Measurements from ENCODE around the gene HTR1E. TPM values are rescaled to one million over a fixed set of nuclear protein-coding genes. Genes with fewer than 3 reads are reported as not detected.
"Not testable (repeated sequence)": the region's sequence is repeated elsewhere in the genome, so short reads cannot be mapped to it uniquely, and the experiment has no call there.

HTR1E gene
- polyA plus RNA-seq, 4 donors: 0.69 to 0.96 (median 0.78) TPM

DNA sequence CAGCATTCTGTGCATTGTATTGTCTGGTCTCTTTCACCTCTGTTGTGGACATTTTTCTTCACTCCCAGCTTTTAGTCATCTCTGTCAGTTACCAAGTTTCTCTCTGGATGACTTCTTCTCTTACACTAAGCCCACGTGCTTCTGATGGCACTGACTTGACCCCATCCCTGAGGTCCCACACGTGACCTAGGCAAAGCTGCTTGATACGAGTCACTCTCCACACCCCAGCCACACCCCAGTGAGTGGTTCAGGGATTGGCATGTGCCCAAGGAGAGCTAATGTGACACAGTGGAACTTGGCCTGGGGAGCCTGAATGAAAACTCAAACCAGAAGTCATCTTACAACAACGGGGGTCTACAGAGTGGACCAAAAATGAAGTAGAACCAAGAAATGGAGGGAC lies 32.2 kb downstream of the HTR1E start:
- DNase-seq (ENCODE audit: low read depth in 4 of 4, low spot score in 3 of 4): no peak

DNA sequence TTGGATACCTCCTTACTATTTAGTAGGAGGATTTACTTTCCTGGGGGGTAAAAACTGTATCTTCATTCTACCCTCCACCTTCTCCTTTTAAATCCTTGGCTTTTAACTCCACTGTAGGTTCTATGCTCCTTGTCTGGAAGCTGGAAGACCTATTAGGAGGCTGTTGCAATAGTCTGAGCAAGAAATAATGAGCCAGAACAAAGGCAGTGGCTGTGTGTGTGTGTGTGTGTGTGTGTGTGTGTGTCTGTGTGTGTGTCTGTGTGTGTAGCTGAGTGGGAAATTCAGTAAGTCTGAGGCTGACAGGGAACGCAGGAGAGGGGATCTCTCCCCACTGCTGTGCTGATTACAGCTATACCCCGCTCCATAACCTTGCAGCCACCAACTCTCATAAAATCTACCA lies 35.8 kb downstream of the HTR1E start:
- no peak for DNase-seq (ENCODE audit: low read depth in 4 of 4, low spot score in 3 of 4)

DNA sequence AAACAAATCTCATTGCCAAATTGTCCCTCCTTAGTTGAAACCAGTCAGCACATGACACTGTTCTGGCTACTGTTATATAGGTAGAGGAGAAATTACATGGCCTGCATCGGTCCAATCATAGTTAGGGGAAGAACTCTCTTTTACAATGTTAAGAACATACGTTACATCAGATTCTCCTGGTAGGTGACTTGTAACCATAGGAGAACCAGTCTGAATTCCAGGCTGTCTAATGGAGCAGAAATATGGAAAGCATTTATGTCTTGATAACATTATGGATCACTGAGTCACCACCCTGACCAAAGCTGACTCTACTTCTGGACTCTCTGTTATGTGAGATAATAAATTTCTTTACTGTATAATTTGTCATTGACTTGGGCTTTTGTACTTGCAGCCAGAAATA lies 40.9 kb downstream of the HTR1E start:
- no peak for DNase-seq (ENCODE audit: low read depth in 4 of 4, low spot score in 3 of 4)

DNA sequence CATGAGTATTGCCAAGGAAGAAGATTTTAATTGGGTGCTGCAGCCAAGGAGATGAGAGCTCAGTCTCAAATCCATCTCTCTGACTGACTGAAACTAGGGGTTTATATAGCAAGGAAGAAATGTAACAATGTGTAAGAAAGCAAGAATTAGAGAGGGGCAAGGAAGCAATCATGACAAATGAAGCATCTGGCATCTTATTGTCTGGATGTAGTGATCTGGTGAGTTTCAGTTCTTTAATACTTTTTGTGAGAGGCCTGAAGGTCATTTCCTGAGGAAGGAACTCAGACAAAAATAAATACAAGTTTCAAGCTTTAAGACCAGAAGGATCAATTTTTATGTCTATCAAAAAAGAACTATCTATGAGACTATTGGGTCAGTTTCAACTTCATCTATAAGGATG lies 64.2 kb downstream of the HTR1E start:
- no peak for DNase-seq (ENCODE audit: low read depth in 4 of 4, low spot score in 3 of 4)

DNA sequence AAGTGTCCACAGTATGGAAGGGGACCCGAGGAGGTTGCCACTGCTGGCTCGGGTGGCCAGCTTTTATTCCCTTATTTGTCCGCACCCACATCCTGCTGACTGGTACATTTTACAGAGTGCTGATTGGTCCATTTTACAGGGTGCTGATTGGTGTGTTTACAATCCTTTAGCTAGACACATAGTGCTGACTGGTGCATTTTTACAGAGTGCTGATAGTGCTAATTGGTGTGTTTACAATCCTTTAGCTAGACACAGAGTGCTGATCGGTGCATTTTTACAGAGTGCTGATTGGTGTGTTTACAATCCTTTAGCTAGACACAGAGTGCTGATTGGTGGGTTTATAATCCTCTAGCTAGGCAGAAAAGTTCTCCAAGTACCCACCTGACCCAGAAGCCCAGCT lies 65.1 kb downstream of the HTR1E start:
- DNase-seq (ENCODE audit: low read depth in 4 of 4, low spot score in 3 of 4): not testable (repeated sequence)

DNA sequence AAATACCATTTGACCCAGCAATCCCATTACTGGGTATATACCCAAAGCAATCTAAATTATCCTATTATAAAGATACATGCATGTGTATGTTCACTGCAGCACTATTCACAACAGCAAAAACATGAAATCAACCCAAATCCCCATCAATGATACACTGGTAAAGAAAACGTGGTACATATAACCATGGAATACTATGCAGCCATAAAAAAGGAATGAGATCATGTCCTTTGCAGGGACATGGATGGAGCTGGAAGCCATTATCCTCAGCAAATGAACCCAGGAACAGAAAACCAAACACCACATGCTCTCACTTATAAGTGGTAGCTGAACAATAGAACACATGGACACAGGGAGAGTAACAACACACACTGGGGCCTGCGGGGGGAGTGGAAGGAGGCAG lies 69.2 kb downstream of the HTR1E start:
- DNase-seq (ENCODE audit: low read depth in 4 of 4, low spot score in 3 of 4): not testable (repeated sequence)

DNA sequence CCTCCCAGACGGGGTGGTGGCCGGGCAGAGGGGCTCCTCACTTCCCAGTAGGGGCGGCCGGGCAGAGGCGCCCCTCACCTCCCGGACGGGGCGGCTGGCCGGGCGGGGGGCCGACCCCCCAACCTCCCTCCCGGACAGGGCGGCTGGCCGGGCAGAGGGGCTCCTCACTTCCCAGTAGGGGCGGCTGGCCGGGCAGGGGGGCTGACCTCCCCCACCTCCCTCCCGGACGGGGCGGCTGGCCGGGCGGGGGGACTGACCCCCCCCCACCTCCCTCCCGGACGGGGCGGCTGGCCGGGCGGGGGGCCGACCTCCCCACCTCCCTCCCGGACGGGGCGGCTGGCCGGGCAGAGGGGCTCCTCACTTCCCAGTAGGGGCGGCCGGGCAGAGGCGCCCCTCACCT lies 72.3 kb downstream of the HTR1E start:
- DNase-seq (ENCODE audit: low read depth in 4 of 4, low spot score in 3 of 4): not testable (repeated sequence)

DNA sequence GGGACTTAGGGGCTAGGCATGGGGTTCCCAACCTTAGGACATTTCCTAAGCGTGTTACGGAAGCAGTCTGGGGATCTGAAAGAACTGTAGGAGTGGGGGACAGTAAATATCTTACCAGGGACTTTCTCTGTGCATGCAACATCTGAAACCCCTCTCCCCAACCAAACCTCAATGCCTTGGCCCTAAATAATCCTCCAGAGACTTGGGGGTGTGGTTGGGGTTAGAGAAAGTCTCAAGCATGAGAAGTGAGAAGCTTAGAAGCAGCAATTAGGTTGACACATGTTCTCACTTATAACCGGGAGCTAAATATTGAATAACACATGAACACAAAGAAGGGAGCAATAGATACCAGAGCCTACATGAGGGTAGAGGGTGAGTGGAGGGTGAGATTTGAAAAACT lies 74.7 kb downstream of the HTR1E start:
- no peak for DNase-seq (ENCODE audit: low read depth in 4 of 4, low spot score in 3 of 4)

DNA sequence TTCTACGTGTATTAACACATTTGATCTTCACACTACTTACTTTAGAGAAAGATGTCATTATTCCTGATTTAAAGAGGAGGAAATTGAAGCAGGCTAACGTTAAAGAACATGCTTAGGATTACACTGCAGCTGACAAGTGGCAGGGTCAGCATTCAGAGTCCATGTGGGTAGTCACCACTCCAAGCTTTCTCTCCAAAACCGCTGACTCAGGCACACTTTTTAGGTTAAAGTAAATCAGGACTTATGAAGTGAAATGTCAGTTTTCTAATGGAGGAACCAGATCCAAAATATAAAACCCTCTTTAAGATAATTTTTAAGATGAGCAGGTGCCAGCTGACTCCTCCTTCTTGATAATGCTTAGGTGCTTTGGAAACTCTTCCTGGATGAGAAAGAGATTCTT lies 75.4 kb downstream of the HTR1E start:
- no peak for DNase-seq (ENCODE audit: low read depth in 4 of 4, low spot score in 3 of 4)

DNA sequence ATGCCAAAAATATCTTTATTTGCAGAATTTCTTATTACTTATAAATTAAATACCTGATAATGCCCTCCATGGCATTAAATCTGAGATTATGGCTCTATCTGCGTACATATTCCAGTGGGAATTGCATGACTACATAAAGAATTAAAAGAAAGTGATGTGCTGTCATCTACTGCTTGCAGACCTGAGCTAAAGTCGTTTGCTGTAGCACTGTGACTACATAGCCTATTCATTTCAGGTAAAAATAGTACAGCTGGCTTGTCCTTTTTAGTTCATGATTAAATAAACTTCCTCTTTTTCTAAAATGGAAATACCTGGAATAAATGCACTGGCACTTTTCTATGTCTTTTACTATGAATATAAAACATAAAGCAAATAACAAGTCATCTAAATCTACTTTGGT lies 79.4 kb downstream of the HTR1E start:
- DNase-seq (ENCODE audit: low read depth in 4 of 4, low spot score in 3 of 4): no peak

DNA sequence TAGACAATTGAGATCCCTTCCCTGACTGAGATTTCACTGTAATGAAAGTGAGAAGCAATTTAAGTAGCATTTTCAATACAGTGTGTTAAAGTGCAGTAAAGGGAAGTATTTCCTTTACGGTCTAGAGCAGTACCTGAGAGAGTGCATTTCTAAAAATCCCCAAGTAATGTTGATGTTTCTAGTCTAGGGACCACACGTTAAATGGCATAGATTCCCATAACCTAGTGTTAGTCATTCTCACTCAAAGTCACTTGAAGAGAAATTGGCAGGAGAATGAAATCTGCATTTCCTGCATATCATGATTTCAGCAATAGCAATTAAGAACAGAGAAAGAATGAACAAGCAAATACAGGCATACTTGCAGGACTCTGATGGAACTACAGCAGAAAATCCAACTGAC lies 89.7 kb downstream of the HTR1E start:
- no peak for DNase-seq (ENCODE audit: low read depth in 4 of 4, low spot score in 3 of 4)

DNA sequence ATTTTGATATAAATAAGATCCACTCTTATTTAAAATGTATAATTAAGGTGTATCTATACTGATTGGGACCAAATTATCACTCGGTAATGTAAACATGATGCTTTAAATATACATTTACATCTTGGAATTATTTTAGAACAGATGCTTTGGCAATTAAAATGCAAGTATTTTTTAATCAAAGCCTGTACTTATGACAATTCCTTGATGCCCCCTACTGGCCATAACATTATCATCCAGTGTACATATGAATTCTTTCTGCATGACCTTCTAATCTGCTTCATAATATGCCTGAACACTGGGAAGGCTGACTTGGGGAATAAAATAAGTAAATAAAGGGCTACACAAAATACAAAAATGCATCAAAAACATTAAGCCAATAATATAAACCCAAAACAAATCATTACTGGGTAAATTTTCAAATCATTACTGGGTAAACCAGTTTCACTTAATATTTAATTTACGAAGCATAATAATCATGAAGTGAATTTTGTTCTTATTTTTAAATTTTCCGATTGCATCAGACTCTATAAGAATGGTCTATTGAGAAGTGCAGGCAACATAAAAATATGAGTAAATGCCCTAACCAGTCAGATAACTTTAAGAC lies 92.5 kb downstream of the HTR1E start:
- peak; percentile 7 to 35 (median 20) for DNase-seq (ENCODE audit: low read depth in 4 of 4, low spot score in 3 of 4)

DNA sequence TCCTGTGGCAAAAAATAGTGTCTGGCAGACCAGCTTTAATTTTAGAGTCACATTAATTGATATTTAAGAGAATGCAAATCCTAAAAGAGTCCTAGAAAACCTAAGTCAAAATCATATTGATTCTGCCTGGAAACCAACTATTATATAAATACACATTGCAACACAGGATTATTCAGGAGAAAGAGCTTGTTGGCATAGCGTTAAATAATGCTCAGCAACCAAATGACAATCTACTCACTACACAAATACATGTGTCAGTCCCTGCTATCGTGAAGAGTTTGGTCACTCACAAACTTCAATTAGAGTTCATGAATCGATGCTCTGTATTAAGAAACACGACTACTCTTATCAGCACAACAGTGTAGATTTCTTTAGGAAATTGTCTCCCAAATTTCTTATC lies 103.4 kb downstream of the HTR1E start:
- DNase-seq (ENCODE audit: low read depth in 4 of 4, low spot score in 3 of 4): no peak

DNA sequence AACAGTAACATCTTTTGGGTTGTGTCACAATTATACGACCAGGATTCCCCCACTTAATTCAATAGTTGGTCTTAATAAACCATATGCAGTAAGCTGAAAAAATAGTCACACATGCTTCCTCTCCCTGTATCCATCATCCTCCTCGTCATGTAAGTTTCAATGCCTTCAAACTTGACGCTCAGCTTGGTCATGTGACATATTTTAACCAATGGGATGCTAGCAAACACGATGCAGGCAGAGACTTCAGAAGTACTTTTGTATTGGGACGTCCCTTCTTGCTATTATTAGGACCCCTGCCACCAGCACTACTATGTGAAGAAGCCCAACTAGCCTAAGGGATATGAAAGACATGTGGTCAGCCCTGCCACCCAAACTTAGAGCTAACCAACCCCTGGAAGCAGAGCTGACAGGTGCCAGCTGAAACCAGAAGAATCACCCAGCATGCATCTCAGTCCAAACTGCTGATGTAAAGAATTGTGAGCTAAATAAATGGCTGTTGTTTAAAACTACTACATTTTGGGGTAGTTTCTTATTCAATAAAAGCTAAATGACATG lies 108.3 kb downstream of the HTR1E start:
- DNase-seq (ENCODE audit: low read depth in 4 of 4, low spot score in 3 of 4): no peak

DNA sequence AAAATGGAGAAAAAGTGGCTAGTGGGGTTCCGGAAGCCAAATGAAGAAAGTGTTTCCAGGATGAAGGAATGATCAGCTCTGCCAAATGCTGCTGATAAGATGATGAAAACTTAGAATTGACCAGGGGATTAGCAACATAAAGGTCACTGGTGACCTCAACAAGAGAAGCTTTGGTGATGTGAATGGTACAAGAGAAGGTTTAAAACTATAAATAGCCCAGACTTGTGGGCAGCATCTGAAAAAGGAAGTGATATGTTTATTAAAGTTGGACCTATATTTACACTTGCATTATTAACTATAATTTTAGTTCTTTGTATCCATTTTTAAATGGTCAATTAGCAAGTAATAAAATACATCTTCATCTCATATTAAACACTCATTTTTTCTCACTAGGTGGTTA lies 112.5 kb downstream of the HTR1E start:
- DNase-seq (ENCODE audit: low read depth in 4 of 4, low spot score in 3 of 4): no peak

DNA sequence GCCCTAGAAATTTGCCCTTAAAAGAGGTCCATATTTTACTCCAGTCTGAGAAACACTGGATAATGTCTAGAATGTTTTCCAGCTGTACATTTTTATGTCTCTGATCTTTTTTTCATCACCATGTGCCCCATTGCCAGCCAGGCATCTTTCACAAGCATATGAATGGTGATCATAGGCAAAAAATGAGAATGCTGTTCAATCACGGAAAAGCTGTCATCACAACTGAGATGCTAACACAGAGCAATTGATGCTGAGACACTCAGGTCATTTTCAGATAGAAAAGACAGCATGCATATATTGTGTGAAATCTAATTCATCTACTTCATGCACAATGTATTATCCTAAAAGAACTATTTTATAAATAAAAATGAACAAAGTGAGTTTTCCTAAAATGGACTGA lies 116.0 kb downstream of the HTR1E start:
- DNase-seq (ENCODE audit: low read depth in 4 of 4, low spot score in 3 of 4): no peak

DNA sequence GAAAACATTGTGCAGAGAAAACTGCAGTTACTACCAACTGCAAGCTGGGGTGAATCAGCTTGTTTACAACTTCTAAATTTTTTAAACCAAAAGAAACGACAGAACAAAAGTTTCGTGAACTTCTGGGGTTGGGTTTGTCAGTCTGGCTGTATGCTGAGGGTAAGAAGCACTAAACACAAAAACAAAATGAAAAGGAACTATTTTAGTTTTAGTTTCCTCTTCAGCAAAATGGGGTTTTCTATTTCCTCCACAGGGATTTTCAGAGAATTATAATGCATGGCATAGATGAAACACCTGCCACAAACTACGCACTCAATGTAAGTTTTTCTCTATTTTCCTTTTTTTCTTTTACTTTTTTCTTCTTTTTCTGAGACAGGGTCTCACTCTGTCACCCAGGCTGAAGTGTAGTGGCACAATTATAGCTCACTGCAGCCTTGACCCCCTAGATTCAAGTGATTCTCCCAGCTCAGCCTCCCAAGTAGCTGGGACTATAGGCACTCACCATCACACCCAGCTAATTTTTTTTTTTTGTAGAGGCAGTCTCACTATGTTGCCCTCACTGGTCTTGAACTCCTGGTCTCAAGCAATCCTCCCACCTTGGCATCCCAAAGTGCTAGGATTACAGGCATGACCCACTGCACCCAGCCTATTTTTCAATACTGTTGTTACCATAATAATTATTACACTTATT lies 117.0 kb downstream of the HTR1E start:
- DNase-seq (ENCODE audit: low read depth in 4 of 4, low spot score in 3 of 4): no peak

DNA sequence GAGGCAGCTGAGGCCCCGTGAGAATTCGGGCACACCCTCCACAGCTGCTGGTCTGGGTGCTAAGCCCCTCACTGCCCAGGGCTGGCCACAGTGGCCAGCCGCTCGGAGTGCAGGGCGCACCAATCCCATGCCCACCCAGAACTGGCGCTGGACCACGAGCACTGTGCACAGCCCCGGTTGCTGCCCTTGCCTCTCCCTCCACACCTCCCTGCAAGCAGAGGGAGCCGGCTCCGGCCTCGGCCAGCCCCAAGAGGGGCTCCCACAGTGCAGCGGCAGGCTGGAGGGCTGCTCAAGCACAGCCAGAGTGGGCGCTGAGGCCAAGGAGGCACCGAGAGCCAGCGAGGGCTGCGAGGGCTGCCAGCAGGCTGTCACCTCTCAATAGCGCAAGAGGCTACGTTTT lies 122.6 kb downstream of the HTR1E start:
- no peak for DNase-seq (ENCODE audit: low read depth in 4 of 4, low spot score in 3 of 4)

DNA sequence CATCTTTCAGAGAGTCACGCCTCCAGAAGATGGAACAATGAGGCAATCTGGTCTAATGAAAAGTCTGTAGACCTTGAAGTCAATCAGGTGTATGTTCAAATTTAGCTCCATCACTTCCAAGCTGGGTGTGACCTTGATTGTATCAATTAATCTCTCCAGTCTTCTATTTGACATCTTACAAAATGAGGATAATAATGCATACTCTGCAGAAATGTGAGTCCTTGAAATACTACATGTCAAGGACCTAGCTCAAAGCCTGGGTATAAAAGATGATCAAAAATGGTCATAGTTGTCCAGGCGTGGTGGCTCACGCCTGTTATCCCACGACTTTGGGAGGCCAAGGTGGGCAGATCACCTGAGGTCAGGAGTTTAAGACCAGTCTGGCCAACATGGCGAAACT lies 127.8 kb downstream of the HTR1E start:
- no peak for DNase-seq (ENCODE audit: low read depth in 4 of 4, low spot score in 3 of 4)

All from right renal pelvis (tissue), 4 donors.